HCT116 (cell line): ENCODE measurements around the gene HSD17B13. TPM values are rescaled to one million over a fixed set of nuclear protein-coding genes. Genes with fewer than 3 reads are reported as not detected.
"Not testable (repeated sequence)": the region's sequence is repeated elsewhere in the genome, so short reads cannot be mapped to it uniquely, and the experiment has no call there.

ENCODE experiments used
- ATAC-seq: fragments of 200-7000 bp; cut with Tn5 transposase; 2 replicates; pipeline ENCODE4 v1.9.1; 2020; ENCODE audit warnings: mild to moderate bottlenecking, moderate library complexity
- BruUV-seq: library from RNA; stranded (reverse); fragments of 400-500 nt; replicated peaks from 2 replicates; lab custom pipeline; 2021; lab: Mats Ljungman, UMichigan
- CTCF ChIA-PET: fragments of 300-600 bp; sonication (Branson Sonifier 250); formaldehyde crosslinking; loops from one replicate; lab custom pipeline; 2021; ENCODE audit warnings: antibody characterized with exemption; lab: Charles Lee
- POLR2A ChIA-PET: fragments of 300-600, 350-600 bp; sonication (Branson Sonifier 250); formaldehyde crosslinking; loops from one replicate; lab custom pipeline; 2021; ENCODE audit warnings: antibody characterized with exemption; lab: Charles Lee
- RAD21 ChIA-PET, 2 experiments: fragments of 300-600 bp; sonication (Branson Sonifier 250); formaldehyde crosslinking; loops; one replicate each; lab custom pipeline; 2023; ENCODE audit warnings: low total read pairs in 2 of 2; ENCODE audit not compliant: uncharacterized antibody in 2 of 2, unreplicated experiment in 2 of 2, low non-redundant PET in 1 of 2; lab: Charles Lee
- DNase-seq: peaks from one replicate; pipeline ENCODE4 v3.0.0-alpha.2; 2010; ENCODE audit warnings: low read depth, low spot score
- H2AFZ ChIP-seq: fragments of 200-600 bp; shearing (Covaris generic), sonication (generic); 2 replicates; pipeline ENCODE4 v1.6.1; 2017; ENCODE audit warnings: low read depth, mixed run types, mixed read lengths, antibody characterized with exemption, low read length; ENCODE audit not compliant: poor library complexity, severe bottlenecking
- H3K27ac ChIP-seq: 2 replicates; pipeline ENCODE4 v1.5.1; 2012; ENCODE audit warnings: low read depth, low read length
- H3K27me3 ChIP-seq: fragments of 200-600 bp; sonication (generic); 2 replicates; pipeline ENCODE4 v1.6.1; 2016; ENCODE audit warnings: mixed run types, low read length, mixed read lengths; ENCODE audit not compliant: insufficient read depth
- H3K36me3 ChIP-seq, 2 experiments: fragments of 200-500 bp in 1 of 2; fragments of 200-600 bp in 1 of 2; sonication (Bioruptor generic) in 1 of 2; sonication (generic) in 1 of 2; 2 replicates each; pipeline versions ENCODE4 v1.5.1 to v1.6.1; 2014 to 2016; ENCODE audit warnings: low read length in 2 of 2, inconsistent platforms in 1 of 2, mixed read lengths in 1 of 2, mixed run types in 1 of 2; ENCODE audit not compliant: insufficient read depth in 2 of 2, control insufficient read depth in 1 of 2
- H3K4me1 ChIP-seq, 2 experiments: fragments of 200-600 bp in 1 of 2; sonication (generic) in 1 of 2; 2 replicates each; pipeline versions ENCODE4 v1.5.1 to v1.6.1; 2012 to 2017; ENCODE audit warnings: low read length in 2 of 2, inconsistent platforms in 1 of 2, mild to moderate bottlenecking in 1 of 2, mixed read lengths in 1 of 2, mixed run types in 1 of 2, moderate library complexity in 1 of 2; ENCODE audit not compliant: insufficient read depth in 2 of 2, control insufficient read depth in 1 of 2
- H3K4me2 ChIP-seq: fragments of 200-600 bp; sonication (generic); 2 replicates; pipeline ENCODE4 v1.6.1; 2017; ENCODE audit warnings: mixed run types, low read length, mixed read lengths
- H3K4me3 ChIP-seq, 2 experiments: fragments of 200-600 bp in 1 of 2; sonication (generic) in 1 of 2; replicated peaks in 1 of 2; 2 replicates each; pipeline ENCODE4 v1.5.1; 2011 to 2016; ENCODE audit warnings: low read length in 2 of 2, control low read depth in 1 of 2, low read depth in 1 of 2, mild to moderate bottlenecking in 1 of 2, mixed read lengths in 1 of 2, mixed run types in 1 of 2
- H3K79me2 ChIP-seq: fragments of 200-600 bp; sonication (generic); 2 replicates; pipeline ENCODE4 v1.6.1; 2017; ENCODE audit warnings: mild to moderate bottlenecking, mixed run types, low read length, moderate library complexity, mixed read lengths; ENCODE audit not compliant: insufficient read depth
- H3K9ac ChIP-seq: fragments of 200-600 bp; sonication (generic); 2 replicates; pipeline ENCODE4 v1.6.1; 2016; ENCODE audit warnings: low read length, mixed read lengths
- H3K9me2 ChIP-seq: fragments of 200-600 bp; sonication (generic), shearing (Covaris generic); 2 replicates; pipeline ENCODE4 v1.6.1; 2017; ENCODE audit warnings: mixed run types, mild to moderate bottlenecking, moderate library complexity; ENCODE audit not compliant: insufficient read depth
- H3K9me3 ChIP-seq, 2 experiments: fragments of 200-500 bp in 1 of 2; fragments of 200-600 bp in 1 of 2; sonication (Bioruptor generic) in 1 of 2; sonication (generic) in 1 of 2; 2 replicates each; pipeline ENCODE4 v1.6.1; 2014 to 2017; ENCODE audit warnings: low read length in 2 of 2, mixed read lengths in 2 of 2, inconsistent platforms in 1 of 2, low read depth in 1 of 2, mild to moderate bottlenecking in 1 of 2, mixed run types in 1 of 2, moderate library complexity in 1 of 2; ENCODE audit not compliant: control insufficient read depth in 1 of 2, insufficient read depth in 1 of 2
- H4K20me1 ChIP-seq: fragments of 200-600 bp; sonication (generic), shearing (Covaris generic); 2 replicates; pipeline ENCODE4 v1.6.1; 2017; ENCODE audit warnings: mixed run types, mild to moderate bottlenecking, moderate library complexity; ENCODE audit not compliant: insufficient read depth
- CBX3 ChIP-seq: IDR thresholded peaks from 2 replicates; pipeline ENCODE4 v1.6.1; 2012; ENCODE audit warnings: low read depth
- EGR1 ChIP-seq: IDR thresholded peaks from 2 replicates; pipeline ENCODE4 v1.6.1; 2012; ENCODE audit warnings: low read depth
- ELF1 ChIP-seq: IDR thresholded peaks from 2 replicates; pipeline ENCODE4 v1.6.1; 2012; ENCODE audit warnings: low read depth, borderline replicate concordance
- FOSL1 ChIP-seq: IDR thresholded peaks from 2 replicates; pipeline ENCODE4 v1.6.1; 2012; ENCODE audit warnings: low read depth
- POLR2AphosphoS5 ChIP-seq: IDR thresholded peaks from 2 replicates; pipeline ENCODE4 v1.6.1; 2011; ENCODE audit warnings: mild to moderate bottlenecking, low read depth, low read length, moderate library complexity
- RAD21 ChIP-seq: IDR thresholded peaks from 2 replicates; pipeline ENCODE4 v1.6.1; 2012; ENCODE audit warnings: low read depth, mild to moderate bottlenecking
- SIN3A ChIP-seq: IDR thresholded peaks from 2 replicates; pipeline ENCODE4 v1.6.1; 2012; ENCODE audit warnings: low read depth
- SP1 ChIP-seq: IDR thresholded peaks from 2 replicates; pipeline ENCODE4 v1.6.1; 2012; ENCODE audit warnings: low read depth
- SRF ChIP-seq: IDR thresholded peaks from 2 replicates; pipeline ENCODE4 v1.6.1; 2012; ENCODE audit warnings: low read depth
- TCF7L2 ChIP-seq: IDR thresholded peaks from 2 replicates; pipeline ENCODE4 v1.7.0; 2011; ENCODE audit warnings: borderline replicate concordance, inconsistent platforms; ENCODE audit not compliant: insufficient read depth, insufficient read length; ENCODE audit errors: extremely low read depth
- YY1 ChIP-seq: IDR thresholded peaks from 2 replicates; pipeline ENCODE4 v1.6.1; 2011; ENCODE audit warnings: low read length, low read depth, moderate library complexity, mild to moderate bottlenecking; ENCODE audit not compliant: insufficient replicate concordance; ENCODE audit errors: extremely low read depth
- ZFX ChIP-seq: fragments of 450-650 bp; IDR thresholded peaks from 2 replicates; pipeline ENCODE4 v1.6.1; 2017
- ZNF274 ChIP-seq: fragments of 200-500 bp; sonication (Bioruptor generic); IDR thresholded peaks from 2 replicates; pipeline ENCODE4 v1.6.1; 2014; ENCODE audit warnings: mild to moderate bottlenecking, low read depth, low read length, inconsistent platforms
- intact Hi-C: fragments of 100-400 bp; cut with micrococcal nuclease; formaldehyde crosslinking; loops from 2 replicates; pipeline ENCODE4 v1.10.0; 2022
- total RNA-seq: library from RNA; stranded (reverse); gene quantifications from one replicate; pipeline ENCODE4 v1.2.1, GENCODE V29; 2021; ENCODE audit not compliant: unreplicated experiment
- TF ChIP-seq, protein P1 (sequence below): IDR thresholded peaks from 2 replicates; pipeline ENCODE4 v1.6.1; 2011; ENCODE audit warnings: mild to moderate bottlenecking, low read length, moderate library complexity; ENCODE audit not compliant: insufficient replicate concordance; ENCODE audit errors: extremely low read depth
- TF ChIP-seq, protein P2 (sequence below): IDR thresholded peaks from 2 replicates; pipeline ENCODE4 v1.6.1; 2012; ENCODE audit warnings: low read depth
- TF ChIP-seq, protein P3 (sequence below): IDR thresholded peaks from 2 replicates; pipeline ENCODE4 v1.6.1; 2012
- TF ChIP-seq, protein P4 (sequence below): IDR thresholded peaks from 2 replicates; pipeline ENCODE4 v1.6.1; 2012

Gene HSD17B13
- total RNA-seq, 1 experiment from 2014 or later, result 0.81 TPM

DNA sequence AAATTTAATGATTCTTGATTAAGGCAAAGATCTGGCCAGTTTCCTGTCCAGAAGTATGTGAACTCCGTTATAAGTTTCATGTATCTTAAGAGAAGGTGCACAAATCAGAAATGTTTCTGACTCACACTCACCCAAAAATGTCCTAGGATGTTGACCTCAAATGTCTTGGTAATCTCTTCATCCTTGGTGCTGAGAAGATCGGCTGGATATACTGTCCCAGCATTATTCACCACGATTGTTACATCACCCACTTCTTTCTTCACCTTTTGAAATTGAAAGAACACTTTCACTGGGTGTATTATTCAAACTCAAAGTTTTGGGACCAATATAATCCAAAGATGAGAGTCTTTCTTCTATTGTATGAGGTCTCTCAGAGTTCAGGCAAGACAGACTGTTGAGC, 5.7 kb downstream of the HSD17B13 start:
- H3K9ac ChIP-seq, result no peak overlapping the region
- intact Hi-C loops, result no loop called here
- BruUV-seq, result no TSS peak
- H3K79me2 ChIP-seq, result no peaks in the 10 kb centered on the region
- ATAC-seq, result no peak
- DNase-seq, result no peak
- no peaks in the 10 kb centered on the region for H4K20me1 ChIP-seq
- H3K27ac ChIP-seq, result no peak overlapping the region
- no peak overlapping the region for H2AFZ ChIP-seq
- H3K27me3 ChIP-seq, result no peaks in the 10 kb centered on the region
- no peaks in the 10 kb centered on the region for H3K9me3 ChIP-seq
- H3K4me2 ChIP-seq, result no peak overlapping the region
- ChIA-PET CTCF (interaction anchor here (0.7 kb wide), 1 partner anchor 167 kb away, joined by 4 read pairs; no protein-coding TSS in a partner anchor), RAD21 (interaction anchor here in 1 of 2 experiments (0.7 kb wide), 1 partner anchor 395 kb away, joined by 3 read pairs; no protein-coding TSS in a partner anchor), POLR2A (no interaction called here)
- no peak for TF ChIP-seq SP1
- TF ChIP-seq, protein P1, sequence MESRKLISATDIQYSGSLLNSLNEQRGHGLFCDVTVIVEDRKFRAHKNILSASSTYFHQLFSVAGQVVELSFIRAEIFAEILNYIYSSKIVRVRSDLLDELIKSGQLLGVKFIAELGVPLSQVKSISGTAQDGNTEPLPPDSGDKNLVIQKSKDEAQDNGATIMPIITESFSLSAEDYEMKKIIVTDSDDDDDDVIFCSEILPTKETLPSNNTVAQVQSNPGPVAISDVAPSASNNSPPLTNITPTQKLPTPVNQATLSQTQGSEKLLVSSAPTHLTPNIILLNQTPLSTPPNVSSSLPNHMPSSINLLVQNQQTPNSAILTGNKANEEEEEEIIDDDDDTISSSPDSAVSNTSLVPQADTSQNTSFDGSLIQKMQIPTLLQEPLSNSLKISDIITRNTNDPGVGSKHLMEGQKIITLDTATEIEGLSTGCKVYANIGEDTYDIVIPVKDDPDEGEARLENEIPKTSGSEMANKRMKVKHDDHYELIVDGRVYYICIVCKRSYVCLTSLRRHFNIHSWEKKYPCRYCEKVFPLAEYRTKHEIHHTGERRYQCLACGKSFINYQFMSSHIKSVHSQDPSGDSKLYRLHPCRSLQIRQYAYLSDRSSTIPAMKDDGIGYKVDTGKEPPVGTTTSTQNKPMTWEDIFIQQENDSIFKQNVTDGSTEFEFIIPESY, result no peak
- TF ChIP-seq YY1, result no peak
- TF ChIP-seq EGR1, result no peak
- TF ChIP-seq, protein P2, sequence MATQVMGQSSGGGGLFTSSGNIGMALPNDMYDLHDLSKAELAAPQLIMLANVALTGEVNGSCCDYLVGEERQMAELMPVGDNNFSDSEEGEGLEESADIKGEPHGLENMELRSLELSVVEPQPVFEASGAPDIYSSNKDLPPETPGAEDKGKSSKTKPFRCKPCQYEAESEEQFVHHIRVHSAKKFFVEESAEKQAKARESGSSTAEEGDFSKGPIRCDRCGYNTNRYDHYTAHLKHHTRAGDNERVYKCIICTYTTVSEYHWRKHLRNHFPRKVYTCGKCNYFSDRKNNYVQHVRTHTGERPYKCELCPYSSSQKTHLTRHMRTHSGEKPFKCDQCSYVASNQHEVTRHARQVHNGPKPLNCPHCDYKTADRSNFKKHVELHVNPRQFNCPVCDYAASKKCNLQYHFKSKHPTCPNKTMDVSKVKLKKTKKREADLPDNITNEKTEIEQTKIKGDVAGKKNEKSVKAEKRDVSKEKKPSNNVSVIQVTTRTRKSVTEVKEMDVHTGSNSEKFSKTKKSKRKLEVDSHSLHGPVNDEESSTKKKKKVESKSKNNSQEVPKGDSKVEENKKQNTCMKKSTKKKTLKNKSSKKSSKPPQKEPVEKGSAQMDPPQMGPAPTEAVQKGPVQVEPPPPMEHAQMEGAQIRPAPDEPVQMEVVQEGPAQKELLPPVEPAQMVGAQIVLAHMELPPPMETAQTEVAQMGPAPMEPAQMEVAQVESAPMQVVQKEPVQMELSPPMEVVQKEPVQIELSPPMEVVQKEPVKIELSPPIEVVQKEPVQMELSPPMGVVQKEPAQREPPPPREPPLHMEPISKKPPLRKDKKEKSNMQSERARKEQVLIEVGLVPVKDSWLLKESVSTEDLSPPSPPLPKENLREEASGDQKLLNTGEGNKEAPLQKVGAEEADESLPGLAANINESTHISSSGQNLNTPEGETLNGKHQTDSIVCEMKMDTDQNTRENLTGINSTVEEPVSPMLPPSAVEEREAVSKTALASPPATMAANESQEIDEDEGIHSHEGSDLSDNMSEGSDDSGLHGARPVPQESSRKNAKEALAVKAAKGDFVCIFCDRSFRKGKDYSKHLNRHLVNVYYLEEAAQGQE, result no peak
- TF ChIP-seq, protein P3, sequence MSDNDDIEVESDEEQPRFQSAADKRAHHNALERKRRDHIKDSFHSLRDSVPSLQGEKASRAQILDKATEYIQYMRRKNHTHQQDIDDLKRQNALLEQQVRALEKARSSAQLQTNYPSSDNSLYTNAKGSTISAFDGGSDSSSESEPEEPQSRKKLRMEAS, result no peak
- TF ChIP-seq CBX3, result no peak
- no peak for TF ChIP-seq ZFX
- TF ChIP-seq SIN3A, result no peak
- TF ChIP-seq ELF1, result no peak
- TF ChIP-seq FOSL1, result no peak
- no peak for TF ChIP-seq RAD21
- TF ChIP-seq, protein P4, sequence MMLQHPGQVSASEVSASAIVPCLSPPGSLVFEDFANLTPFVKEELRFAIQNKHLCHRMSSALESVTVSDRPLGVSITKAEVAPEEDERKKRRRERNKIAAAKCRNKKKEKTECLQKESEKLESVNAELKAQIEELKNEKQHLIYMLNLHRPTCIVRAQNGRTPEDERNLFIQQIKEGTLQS, result no peak
- no peak for TF ChIP-seq ZNF274
- no peak for TF ChIP-seq SRF
- no peak for TF ChIP-seq POLR2AphosphoS5
- TF ChIP-seq TCF7L2, result no peak
- no peaks in the 10 kb centered on the region for H3K4me1 ChIP-seq
- H3K36me3 ChIP-seq, result no peaks in the 10 kb centered on the region
- no peak overlapping the region for H3K4me3 ChIP-seq
- H3K9me2 ChIP-seq, result no peaks in the 10 kb centered on the region

DNA sequence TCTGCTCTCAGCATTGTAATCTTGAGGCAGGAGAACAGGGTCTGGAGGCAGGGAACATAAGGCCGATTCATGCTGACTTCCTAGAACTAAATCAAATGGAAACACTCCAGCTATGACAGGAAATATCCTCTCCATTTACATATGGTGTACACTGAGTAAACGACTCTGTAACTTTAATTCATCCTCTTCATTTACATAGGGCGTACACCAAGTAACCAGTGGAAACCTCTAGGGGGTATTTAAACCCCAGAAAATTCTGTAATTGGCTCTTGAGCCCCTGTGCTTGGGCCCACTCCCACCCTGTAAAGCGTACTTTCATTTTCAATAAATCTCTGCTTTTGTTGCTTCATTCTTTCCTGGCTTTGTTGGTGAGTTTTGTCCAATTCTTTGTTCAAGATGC, 7.7 kb downstream of the HSD17B13 start:
- BruUV-seq, ATAC-seq, CTCF ChIA-PET, H3K9ac ChIP-seq, H3K27ac ChIP-seq, H4K20me1 ChIP-seq, H3K79me2 ChIP-seq, H3K4me2 ChIP-seq, intact Hi-C loops, H3K27me3 ChIP-seq, H3K36me3 ChIP-seq, POLR2A ChIA-PET, H3K4me1 ChIP-seq, DNase-seq, H3K9me2 ChIP-seq, H3K4me3 ChIP-seq, RAD21 ChIA-PET, H2AFZ ChIP-seq, H3K9me3 ChIP-seq: not testable (repeated sequence)
